ENCODE measurements around the gene IL37. TPM values are rescaled to one million over a fixed set of nuclear protein-coding genes. Genes with fewer than 3 reads are reported as not detected.
"Not testable (repeated sequence)": the region's sequence is repeated elsewhere in the genome, so short reads cannot be mapped to it uniquely, and the experiment has no call there.

Gene IL37
- total and polyA plus RNA-seq, 2 experiments from 2014 or later: not detected

DNA sequence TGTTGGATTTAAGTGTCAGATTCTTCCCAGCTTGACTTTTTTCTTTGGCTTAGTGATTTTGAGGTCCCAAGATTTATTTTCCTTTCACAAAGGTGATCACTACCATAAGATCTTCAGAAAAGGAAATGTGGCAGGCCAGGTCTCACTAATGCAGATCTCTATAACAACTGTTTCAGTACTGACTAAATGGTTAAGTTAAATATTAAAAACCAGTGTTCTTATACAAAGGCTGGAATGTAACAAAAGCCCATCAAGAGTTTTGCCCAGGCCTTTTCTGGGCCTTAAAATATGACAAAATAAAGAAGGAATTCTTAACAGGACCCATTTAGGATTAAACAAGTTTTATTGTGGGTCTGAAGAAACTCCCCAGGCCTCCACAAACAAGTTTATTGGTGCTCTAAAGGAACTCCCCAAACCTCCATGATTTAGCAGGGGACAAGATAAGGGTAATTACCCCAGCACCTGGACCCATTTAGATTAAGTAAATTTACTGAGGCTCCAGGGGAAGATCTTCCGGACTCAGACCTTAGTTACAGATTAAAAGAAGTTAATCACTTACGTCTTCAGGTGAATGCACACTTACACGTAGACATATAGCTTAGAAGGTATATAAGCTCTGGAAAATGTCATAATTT is 9.4 kb upstream of the IL37 start:
- not testable (repeated sequence) for H3K27ac Mint-ChIP-seq; H3K36me3 Mint-ChIP-seq (ENCODE audit: low read depth); H3K4me2 ChIP-seq; H3K27me3 ChIP-seq (ENCODE audit: insufficient read depth); ATAC-seq; H3K9me3 Mint-ChIP-seq; H3K36me3 ChIP-seq (ENCODE audit: insufficient read depth); H3K27ac ChIP-seq (ENCODE audit: low read depth); H3K9me2 ChIP-seq (ENCODE audit: insufficient read depth); H3K27me3 Mint-ChIP-seq (ENCODE audit: insufficient read depth, low read depth, poor library complexity); H3K4me1 ChIP-seq (ENCODE audit: insufficient read depth); H3F3A ChIP-seq (replicated peaks; ENCODE audit: low read depth); H3K4me1 Mint-ChIP-seq; H4K20me1 ChIP-seq (replicated peaks; ENCODE audit: insufficient read depth); DNase-seq (ENCODE audit: low spot score); H3K4me3 Mint-ChIP-seq; H3K4me3 ChIP-seq; H3K79me2 ChIP-seq (replicated peaks; ENCODE audit: insufficient read depth); H2AFZ ChIP-seq

DNA sequence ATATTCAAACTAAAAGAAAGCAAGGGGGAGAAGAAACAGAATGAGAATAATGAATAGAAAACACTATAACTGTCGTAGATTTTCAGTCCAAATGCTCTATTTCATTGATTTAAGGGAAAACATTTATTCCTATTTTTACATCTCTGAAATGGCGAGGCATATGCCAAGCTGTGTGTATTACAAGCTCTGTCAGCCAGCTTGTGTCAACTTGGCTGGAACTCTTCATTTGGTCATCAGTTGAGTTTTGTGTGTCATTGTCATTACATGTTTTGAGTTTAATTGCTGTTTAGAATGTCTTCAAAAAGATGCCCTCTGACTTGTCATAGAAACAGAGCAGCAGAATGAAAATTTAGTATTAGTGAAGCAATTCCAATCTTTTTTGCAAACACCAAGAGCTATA is 8.1 kb upstream of the IL37 start:
- Histone ChIP-seq H4K20me1 (replicated peaks; ENCODE audit: insufficient read depth) (no peaks in the 10 kb centered on the region), H3K27me3 (ENCODE audit: insufficient read depth) (no peaks in the 10 kb centered on the region), H3K4me2 (no peak overlapping the region), H3F3A (replicated peaks; ENCODE audit: low read depth) (no peaks in the 10 kb centered on the region), H3K36me3 (ENCODE audit: insufficient read depth) (no peaks in the 10 kb centered on the region), H3K9me2 (ENCODE audit: insufficient read depth) (no peaks in the 10 kb centered on the region), H3K79me2 (replicated peaks; ENCODE audit: insufficient read depth) (no peaks in the 10 kb centered on the region), H2AFZ (no peak overlapping the region), H3K27ac (ENCODE audit: low read depth) (no peak overlapping the region), H3K4me3 (no peak overlapping the region), H3K4me1 (ENCODE audit: insufficient read depth) (no peaks in the 10 kb centered on the region)
- H3K4me3 Mint-ChIP-seq: no peak overlapping the region
- no peak overlapping the region for H3K27ac Mint-ChIP-seq
- no peak for DNase-seq (ENCODE audit: low spot score)
- H3K4me1 Mint-ChIP-seq: no peaks in the 10 kb centered on the region
- H3K27me3 Mint-ChIP-seq (ENCODE audit: insufficient read depth, low read depth, poor library complexity): no peaks in the 10 kb centered on the region
- H3K9me3 Mint-ChIP-seq: no peaks in the 10 kb centered on the region
- ATAC-seq: no peak
- no peaks in the 10 kb centered on the region for H3K36me3 Mint-ChIP-seq (ENCODE audit: low read depth)
- TF ChIP-seq EZH2phosphoT487 (IDR thresholded peaks at IDR 0.05; ENCODE audit: unreplicated experiment) (no peak), STAT1 (IDR thresholded peaks at IDR 0.05; ENCODE audit: unreplicated experiment) (no peak), EZH2 (IDR thresholded peaks at IDR 0.05; ENCODE audit: low read depth, unreplicated experiment) (no peak), CREB1 (CRISPR knock-in tag; IDR thresholded peaks at IDR 0.05; ENCODE audit: low read depth) (no peak), ZNF114 (CRISPR knock-in tag; IDR thresholded peaks at IDR 0.05) (no peak), NANOG (IDR thresholded peaks at IDR 0.05; ENCODE audit: borderline replicate concordance) (no peak), ZNF331 (CRISPR knock-in tag; IDR thresholded peaks at IDR 0.05; ENCODE audit: low read depth) (no peak)
- TF ChIP-seq, protein P1, sequence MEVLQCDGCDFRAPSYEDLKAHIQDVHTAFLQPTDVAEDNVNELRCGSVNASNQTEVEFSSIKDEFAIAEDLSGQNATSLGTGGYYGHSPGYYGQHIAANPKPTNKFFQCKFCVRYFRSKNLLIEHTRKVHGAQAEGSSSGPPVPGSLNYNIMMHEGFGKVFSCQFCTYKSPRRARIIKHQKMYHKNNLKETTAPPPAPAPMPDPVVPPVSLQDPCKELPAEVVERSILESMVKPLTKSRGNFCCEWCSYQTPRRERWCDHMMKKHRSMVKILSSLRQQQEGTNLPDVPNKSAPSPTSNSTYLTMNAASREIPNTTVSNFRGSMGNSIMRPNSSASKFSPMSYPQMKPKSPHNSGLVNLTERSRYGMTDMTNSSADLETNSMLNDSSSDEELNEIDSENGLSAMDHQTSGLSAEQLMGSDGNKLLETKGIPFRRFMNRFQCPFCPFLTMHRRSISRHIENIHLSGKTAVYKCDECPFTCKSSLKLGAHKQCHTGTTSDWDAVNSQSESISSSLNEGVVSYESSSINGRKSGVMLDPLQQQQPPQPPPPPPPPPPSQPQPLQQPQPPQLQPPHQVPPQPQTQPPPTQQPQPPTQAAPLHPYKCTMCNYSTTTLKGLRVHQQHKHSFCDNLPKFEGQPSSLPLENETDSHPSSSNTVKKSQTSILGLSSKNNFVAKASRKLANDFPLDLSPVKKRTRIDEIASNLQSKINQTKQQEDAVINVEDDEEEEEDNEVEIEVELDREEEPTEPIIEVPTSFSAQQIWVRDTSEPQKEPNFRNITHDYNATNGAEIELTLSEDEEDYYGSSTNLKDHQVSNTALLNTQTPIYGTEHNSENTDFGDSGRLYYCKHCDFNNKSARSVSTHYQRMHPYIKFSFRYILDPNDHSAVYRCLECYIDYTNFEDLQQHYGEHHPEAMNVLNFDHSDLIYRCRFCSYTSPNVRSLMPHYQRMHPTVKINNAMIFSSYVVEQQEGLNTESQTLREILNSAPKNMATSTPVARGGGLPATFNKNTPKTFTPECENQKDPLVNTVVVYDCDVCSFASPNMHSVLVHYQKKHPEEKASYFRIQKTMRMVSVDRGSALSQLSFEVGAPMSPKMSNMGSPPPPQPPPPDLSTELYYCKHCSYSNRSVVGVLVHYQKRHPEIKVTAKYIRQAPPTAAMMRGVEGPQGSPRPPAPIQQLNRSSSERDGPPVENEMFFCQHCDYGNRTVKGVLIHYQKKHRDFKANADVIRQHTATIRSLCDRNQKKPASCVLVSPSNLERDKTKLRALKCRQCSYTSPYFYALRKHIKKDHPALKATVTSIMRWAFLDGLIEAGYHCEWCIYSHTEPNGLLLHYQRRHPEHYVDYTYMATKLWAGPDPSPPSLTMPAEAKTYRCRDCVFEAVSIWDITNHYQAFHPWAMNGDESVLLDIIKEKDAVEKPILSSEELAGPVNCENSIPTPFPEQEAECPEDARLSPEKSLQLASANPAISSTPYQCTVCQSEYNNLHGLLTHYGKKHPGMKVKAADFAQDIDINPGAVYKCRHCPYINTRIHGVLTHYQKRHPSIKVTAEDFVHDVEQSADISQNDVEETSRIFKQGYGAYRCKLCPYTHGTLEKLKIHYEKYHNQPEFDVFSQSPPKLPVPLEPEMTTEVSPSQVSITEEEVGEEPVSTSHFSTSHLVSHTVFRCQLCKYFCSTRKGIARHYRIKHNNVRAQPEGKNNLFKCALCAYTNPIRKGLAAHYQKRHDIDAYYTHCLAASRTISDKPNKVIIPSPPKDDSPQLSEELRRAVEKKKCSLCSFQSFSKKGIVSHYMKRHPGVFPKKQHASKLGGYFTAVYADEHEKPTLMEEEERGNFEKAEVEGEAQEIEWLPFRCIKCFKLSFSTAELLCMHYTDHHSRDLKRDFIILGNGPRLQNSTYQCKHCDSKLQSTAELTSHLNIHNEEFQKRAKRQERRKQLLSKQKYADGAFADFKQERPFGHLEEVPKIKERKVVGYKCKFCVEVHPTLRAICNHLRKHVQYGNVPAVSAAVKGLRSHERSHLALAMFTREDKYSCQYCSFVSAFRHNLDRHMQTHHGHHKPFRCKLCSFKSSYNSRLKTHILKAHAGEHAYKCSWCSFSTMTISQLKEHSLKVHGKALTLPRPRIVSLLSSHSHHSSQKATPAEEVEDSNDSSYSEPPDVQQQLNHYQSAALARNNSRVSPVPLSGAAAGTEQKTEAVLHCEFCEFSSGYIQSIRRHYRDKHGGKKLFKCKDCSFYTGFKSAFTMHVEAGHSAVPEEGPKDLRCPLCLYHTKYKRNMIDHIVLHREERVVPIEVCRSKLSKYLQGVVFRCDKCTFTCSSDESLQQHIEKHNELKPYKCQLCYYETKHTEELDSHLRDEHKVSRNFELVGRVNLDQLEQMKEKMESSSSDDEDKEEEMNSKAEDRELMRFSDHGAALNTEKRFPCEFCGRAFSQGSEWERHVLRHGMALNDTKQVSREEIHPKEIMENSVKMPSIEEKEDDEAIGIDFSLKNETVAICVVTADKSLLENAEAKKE (CRISPR knock-in tag; IDR thresholded peaks at IDR 0.05): no peak
- TF ChIP-seq, protein P2, sequence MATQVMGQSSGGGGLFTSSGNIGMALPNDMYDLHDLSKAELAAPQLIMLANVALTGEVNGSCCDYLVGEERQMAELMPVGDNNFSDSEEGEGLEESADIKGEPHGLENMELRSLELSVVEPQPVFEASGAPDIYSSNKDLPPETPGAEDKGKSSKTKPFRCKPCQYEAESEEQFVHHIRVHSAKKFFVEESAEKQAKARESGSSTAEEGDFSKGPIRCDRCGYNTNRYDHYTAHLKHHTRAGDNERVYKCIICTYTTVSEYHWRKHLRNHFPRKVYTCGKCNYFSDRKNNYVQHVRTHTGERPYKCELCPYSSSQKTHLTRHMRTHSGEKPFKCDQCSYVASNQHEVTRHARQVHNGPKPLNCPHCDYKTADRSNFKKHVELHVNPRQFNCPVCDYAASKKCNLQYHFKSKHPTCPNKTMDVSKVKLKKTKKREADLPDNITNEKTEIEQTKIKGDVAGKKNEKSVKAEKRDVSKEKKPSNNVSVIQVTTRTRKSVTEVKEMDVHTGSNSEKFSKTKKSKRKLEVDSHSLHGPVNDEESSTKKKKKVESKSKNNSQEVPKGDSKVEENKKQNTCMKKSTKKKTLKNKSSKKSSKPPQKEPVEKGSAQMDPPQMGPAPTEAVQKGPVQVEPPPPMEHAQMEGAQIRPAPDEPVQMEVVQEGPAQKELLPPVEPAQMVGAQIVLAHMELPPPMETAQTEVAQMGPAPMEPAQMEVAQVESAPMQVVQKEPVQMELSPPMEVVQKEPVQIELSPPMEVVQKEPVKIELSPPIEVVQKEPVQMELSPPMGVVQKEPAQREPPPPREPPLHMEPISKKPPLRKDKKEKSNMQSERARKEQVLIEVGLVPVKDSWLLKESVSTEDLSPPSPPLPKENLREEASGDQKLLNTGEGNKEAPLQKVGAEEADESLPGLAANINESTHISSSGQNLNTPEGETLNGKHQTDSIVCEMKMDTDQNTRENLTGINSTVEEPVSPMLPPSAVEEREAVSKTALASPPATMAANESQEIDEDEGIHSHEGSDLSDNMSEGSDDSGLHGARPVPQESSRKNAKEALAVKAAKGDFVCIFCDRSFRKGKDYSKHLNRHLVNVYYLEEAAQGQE (IDR thresholded peaks at IDR 0.05; ENCODE audit: unreplicated experiment): no peak
- TF ChIP-seq, protein P3, sequence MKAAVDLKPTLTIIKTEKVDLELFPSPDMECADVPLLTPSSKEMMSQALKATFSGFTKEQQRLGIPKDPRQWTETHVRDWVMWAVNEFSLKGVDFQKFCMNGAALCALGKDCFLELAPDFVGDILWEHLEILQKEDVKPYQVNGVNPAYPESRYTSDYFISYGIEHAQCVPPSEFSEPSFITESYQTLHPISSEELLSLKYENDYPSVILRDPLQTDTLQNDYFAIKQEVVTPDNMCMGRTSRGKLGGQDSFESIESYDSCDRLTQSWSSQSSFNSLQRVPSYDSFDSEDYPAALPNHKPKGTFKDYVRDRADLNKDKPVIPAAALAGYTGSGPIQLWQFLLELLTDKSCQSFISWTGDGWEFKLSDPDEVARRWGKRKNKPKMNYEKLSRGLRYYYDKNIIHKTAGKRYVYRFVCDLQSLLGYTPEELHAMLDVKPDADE (IDR thresholded peaks at IDR 0.05): no peak
